ENCODE measurements around the gene CLCN5. TPM values are rescaled to one million over a fixed set of nuclear protein-coding genes. Genes with fewer than 3 reads are reported as not detected.

The CLCN5 gene
- polyA plus RNA-seq, 2 of the 4 experiments (the other 2 are of a cell fraction): 2.6 to 5.2 TPM

DNA sequence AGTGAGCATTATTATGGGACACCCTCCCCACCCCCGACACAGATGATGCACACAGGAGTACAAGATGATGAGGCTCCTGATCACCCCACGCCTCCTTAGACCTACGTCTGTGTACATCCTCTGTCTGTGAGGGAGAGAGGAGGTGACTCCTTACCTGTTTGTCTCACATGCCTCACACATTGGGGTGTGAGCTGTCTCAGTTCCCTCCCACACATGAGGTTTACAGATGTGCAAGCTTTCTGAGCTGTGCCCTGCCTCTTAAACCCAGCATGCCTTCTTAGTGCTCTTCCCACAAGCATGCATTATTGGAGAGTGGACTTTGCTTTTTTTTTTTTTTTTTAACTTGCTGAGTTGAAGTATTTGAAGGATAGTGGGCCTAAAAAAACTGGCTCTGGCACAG, 76.7 kb downstream of the CLCN5 start:
- WGBS (ENCODE audit: missing lambda C conversion rate): 90% methylated on average over 3 of the region's 3 CpGs
- TF ChIP-seq JUN (IDR thresholded peaks at IDR 0.05) (no peak), TFCP2L1 (CRISPR knock-in tag; IDR thresholded peaks at IDR 0.05) (no peak), GATA3 (IDR thresholded peaks at IDR 0.05; ENCODE audit: borderline replicate concordance) (no peak), ZFP36 (IDR thresholded peaks at IDR 0.05; ENCODE audit: borderline replicate concordance, partially characterized antibody) (no peak), CBX8 (IDR thresholded peaks at IDR 0.05) (no peak), FOSB (CRISPR knock-in tag; IDR thresholded peaks at IDR 0.05) (no peak), RNF2 (IDR thresholded peaks at IDR 0.05; ENCODE audit: borderline replicate concordance, low read depth) (no peak), HOXA7 (CRISPR knock-in tag; IDR thresholded peaks at IDR 0.05) (no peak), FOSL2 (IDR thresholded peaks at IDR 0.05) (no peak), FOSL2 (CRISPR knock-in tag; IDR thresholded peaks at IDR 0.05) (no peak), CHD2 (IDR thresholded peaks at IDR 0.05; ENCODE audit: low read length, partially characterized antibody) (no peak), HEYL (CRISPR knock-in tag; IDR thresholded peaks at IDR 0.05) (no peak), POLR2AphosphoS2 (conservative IDR thresholded peaks at IDR 0.05; ENCODE audit: low read length) (no peak)
- TF ChIP-seq, protein P1, sequence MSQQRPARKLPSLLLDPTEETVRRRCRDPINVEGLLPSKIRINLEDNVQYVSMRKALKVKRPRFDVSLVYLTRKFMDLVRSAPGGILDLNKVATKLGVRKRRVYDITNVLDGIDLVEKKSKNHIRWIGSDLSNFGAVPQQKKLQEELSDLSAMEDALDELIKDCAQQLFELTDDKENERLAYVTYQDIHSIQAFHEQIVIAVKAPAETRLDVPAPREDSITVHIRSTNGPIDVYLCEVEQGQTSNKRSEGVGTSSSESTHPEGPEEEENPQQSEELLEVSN (IDR thresholded peaks at IDR 0.05; ENCODE audit: borderline replicate concordance, low read depth): no peak
- TF ChIP-seq, protein P2, sequence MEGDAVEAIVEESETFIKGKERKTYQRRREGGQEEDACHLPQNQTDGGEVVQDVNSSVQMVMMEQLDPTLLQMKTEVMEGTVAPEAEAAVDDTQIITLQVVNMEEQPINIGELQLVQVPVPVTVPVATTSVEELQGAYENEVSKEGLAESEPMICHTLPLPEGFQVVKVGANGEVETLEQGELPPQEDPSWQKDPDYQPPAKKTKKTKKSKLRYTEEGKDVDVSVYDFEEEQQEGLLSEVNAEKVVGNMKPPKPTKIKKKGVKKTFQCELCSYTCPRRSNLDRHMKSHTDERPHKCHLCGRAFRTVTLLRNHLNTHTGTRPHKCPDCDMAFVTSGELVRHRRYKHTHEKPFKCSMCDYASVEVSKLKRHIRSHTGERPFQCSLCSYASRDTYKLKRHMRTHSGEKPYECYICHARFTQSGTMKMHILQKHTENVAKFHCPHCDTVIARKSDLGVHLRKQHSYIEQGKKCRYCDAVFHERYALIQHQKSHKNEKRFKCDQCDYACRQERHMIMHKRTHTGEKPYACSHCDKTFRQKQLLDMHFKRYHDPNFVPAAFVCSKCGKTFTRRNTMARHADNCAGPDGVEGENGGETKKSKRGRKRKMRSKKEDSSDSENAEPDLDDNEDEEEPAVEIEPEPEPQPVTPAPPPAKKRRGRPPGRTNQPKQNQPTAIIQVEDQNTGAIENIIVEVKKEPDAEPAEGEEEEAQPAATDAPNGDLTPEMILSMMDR (IDR thresholded peaks at IDR 0.05): no peak
- TF ChIP-seq, protein P3, sequence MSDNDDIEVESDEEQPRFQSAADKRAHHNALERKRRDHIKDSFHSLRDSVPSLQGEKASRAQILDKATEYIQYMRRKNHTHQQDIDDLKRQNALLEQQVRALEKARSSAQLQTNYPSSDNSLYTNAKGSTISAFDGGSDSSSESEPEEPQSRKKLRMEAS (IDR thresholded peaks at IDR 0.05): no peak
- TF ChIP-seq, protein P4, sequence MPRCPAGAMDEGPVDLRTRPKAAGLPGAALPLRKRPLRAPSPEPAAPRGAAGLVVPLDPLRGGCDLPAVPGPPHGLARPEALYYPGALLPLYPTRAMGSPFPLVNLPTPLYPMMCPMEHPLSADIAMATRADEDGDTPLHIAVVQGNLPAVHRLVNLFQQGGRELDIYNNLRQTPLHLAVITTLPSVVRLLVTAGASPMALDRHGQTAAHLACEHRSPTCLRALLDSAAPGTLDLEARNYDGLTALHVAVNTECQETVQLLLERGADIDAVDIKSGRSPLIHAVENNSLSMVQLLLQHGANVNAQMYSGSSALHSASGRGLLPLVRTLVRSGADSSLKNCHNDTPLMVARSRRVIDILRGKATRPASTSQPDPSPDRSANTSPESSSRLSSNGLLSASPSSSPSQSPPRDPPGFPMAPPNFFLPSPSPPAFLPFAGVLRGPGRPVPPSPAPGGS (IDR thresholded peaks at IDR 0.05): no peak
- ATAC-seq (no peak), DNase-seq (ENCODE audit: low read depth in 1 of 2, low spot score in 1 of 2) (no peak), FAIRE-seq (no peak)
- Histone ChIP-seq H3K4me1 (peaks cover 7% of the 10 kb centered on the region; the same call in 1 of the 3 replicates), H3K27ac (no peak overlapping the region), H3K4me2 (no peak overlapping the region), H3K4me3 (no peak overlapping the region), H3K9me3 (no peaks in the 10 kb centered on the region)
- CTCF ChIA-PET: no interaction called here
- POLR2A ChIA-PET: no interaction called here

DNA sequence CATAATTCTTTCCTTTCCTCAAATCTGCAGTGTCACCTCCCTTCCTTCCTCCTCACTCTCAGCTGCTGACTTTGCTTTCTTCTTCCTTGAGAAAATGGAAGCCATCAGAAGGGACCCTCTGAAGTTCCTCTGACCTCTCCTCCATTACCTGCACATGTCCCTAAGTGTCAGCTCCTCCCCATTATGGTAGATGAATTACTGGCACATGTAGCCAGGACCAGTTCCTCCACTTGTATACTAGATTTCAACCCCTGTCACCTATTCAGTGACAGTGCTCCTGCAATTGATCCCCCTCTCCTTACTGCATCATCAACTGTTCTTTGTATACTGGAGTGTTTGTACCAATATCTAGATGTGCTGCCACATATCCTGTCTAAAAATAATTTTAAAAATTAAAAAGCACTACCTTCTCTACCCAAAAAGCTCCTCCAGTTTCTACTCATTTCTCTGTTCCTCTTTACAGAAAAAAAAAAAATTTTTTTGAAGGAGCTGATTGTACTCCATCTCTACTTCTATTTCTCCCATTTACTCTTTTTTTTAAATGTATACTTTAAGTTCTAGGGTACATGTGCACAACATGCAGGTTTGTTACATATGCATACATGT, 78.6 kb downstream of the CLCN5 start:
- no peak for ATAC-seq
- DNase-seq (ENCODE audit: low read depth in 1 of 2, low spot score in 1 of 2): no peak
- FAIRE-seq: no peak
- ChIA-PET CTCF (no interaction called here), POLR2A (no interaction called here)
- Histone ChIP-seq H3K9me3 (no peaks in the 10 kb centered on the region), H3K4me3 (no peak overlapping the region), H3K4me2 (no peak overlapping the region), H3K27ac (no peak overlapping the region), H3K4me1 (peaks cover 3% of the 10 kb centered on the region; the same call in 1 of the 3 replicates)
- TF ChIP-seq EHF (CRISPR knock-in tag; IDR thresholded peaks at IDR 0.05): no peak
- no peak for TF ChIP-seq RARB (CRISPR knock-in tag; IDR thresholded peaks at IDR 0.05)
- no peak for TF ChIP-seq ZFP36 (IDR thresholded peaks at IDR 0.05; ENCODE audit: borderline replicate concordance, partially characterized antibody)
- TF ChIP-seq PHF8 (IDR thresholded peaks at IDR 0.05; ENCODE audit: borderline replicate concordance, low read depth): no peak
- TF ChIP-seq RNF2 (IDR thresholded peaks at IDR 0.05; ENCODE audit: borderline replicate concordance, low read depth): no peak
- TF ChIP-seq RCOR1 (IDR thresholded peaks at IDR 0.05; ENCODE audit: low read depth, low read length): no peak
- TF ChIP-seq, protein P5, sequence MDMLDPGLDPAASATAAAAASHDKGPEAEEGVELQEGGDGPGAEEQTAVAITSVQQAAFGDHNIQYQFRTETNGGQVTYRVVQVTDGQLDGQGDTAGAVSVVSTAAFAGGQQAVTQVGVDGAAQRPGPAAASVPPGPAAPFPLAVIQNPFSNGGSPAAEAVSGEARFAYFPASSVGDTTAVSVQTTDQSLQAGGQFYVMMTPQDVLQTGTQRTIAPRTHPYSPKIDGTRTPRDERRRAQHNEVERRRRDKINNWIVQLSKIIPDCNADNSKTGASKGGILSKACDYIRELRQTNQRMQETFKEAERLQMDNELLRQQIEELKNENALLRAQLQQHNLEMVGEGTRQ (IDR thresholded peaks at IDR 0.05): no peak
- no peak for TF ChIP-seq HOXA7 (CRISPR knock-in tag; IDR thresholded peaks at IDR 0.05)
- TF ChIP-seq FOSL2 (IDR thresholded peaks at IDR 0.05): no peak
- no peak for TF ChIP-seq FOSL2 (CRISPR knock-in tag; IDR thresholded peaks at IDR 0.05)
- no peak for TF ChIP-seq NPAS2 (CRISPR knock-in tag; IDR thresholded peaks at IDR 0.05; ENCODE audit: borderline replicate concordance)
- no peak for TF ChIP-seq FOXS1 (CRISPR knock-in tag; IDR thresholded peaks at IDR 0.05)
- no peak for TF ChIP-seq MAFK (IDR thresholded peaks at IDR 0.05; ENCODE audit: partially characterized antibody)
- TF ChIP-seq HOXB5 (CRISPR knock-in tag; IDR thresholded peaks at IDR 0.05): no peak
- TF ChIP-seq, protein P2 (IDR thresholded peaks at IDR 0.05): no peak
- TF ChIP-seq RFX5 (IDR thresholded peaks at IDR 0.05): no peak
- no peak for TF ChIP-seq ESRRA (IDR thresholded peaks at IDR 0.05; ENCODE audit: borderline replicate concordance, low read length)
- no peak for TF ChIP-seq HDAC2 (IDR thresholded peaks at IDR 0.05)
- TF ChIP-seq, protein P4 (IDR thresholded peaks at IDR 0.05): no peak

All from A549 (cell line).